Skeletal muscle satellite cell (primary cell): Measurements from ENCODE around the gene MYCBP2.
A peak's percentile ranks its signal among the peaks of the same experiment; 100 is the strongest.
"Not testable (repeated sequence)": the region's sequence is repeated elsewhere in the genome, so short reads cannot be mapped to it uniquely, and the experiment has no call there.

Source experiments
- H3K27me3 ChIP-seq: 2 replicates; pipeline ENCODE4 v1.7.0; 2013; ENCODE audit warnings: low read length; ENCODE audit not compliant: control insufficient read depth, insufficient read depth
- H3K36me3 ChIP-seq: 2 replicates; pipeline ENCODE4 v1.7.0; 2013; ENCODE audit warnings: mild to moderate bottlenecking, control low read depth, low read length; ENCODE audit not compliant: insufficient read depth
- H3K4me1 ChIP-seq: 2 replicates; pipeline ENCODE4 v1.7.0; 2013; ENCODE audit warnings: low read length; ENCODE audit not compliant: control insufficient read depth, insufficient read depth
- H3K4me2 ChIP-seq: 2 replicates; pipeline ENCODE4 v1.7.0; 2013; ENCODE audit warnings: mild to moderate bottlenecking, low read length
- H3K4me3 ChIP-seq: 2 replicates; pipeline ENCODE4 v1.7.0; 2013; ENCODE audit warnings: low read length
- H3K9ac ChIP-seq: 2 replicates; pipeline ENCODE4 v1.7.0; 2013; ENCODE audit warnings: mild to moderate bottlenecking, low read depth, low read length, moderate library complexity
- H3K9me3 ChIP-seq: replicated peaks from 2 replicates; pipeline ENCODE4 v1.7.0; 2013; ENCODE audit warnings: mild to moderate bottlenecking, control low read depth, low read length

Gene MYCBP2

DNA sequence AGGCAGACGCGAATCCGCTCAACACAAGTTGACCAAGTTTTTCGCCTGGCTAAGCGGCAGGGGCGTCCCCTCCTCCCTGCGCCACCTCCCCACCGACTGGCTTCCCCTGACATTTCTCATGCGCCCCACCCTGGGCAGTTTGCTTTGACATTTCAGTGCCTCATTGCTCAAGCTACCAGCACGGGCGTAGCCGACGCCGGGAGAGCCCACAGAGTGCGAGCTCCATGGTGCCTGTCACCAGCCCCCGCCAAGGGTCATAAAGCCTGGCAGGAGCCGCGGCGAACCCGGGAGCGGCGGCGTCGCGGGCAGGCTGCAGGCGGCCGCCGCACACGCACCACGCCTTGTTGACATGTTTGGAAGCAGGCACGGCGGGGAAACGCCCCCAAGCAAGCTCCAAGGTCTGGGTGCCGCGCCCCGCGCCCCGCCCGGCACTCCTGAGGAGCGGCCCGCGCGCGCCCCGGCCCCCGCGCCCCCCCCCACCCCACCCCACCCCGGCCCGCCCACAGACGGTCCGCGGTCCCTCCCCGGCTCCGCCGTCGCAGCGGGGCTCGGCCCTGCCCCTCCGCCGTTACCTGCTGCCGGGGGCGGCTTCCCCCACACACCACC lies 300.5 kb downstream of the MYCBP2 start:
- peaks cover 43% of the 10 kb centered on the region for H3K4me1 ChIP-seq
- peak overlapping the region; percentile 97 for H3K4me3 ChIP-seq
- peak overlapping the region; percentile 94 for H3K9ac ChIP-seq
- peaks cover 8% of the 10 kb centered on the region for H3K36me3 ChIP-seq
- peak overlapping the region; percentile 96 for H3K4me2 ChIP-seq
- no peaks in the 10 kb centered on the region for H3K9me3 ChIP-seq
- no peaks in the 10 kb centered on the region for H3K27me3 ChIP-seq

DNA sequence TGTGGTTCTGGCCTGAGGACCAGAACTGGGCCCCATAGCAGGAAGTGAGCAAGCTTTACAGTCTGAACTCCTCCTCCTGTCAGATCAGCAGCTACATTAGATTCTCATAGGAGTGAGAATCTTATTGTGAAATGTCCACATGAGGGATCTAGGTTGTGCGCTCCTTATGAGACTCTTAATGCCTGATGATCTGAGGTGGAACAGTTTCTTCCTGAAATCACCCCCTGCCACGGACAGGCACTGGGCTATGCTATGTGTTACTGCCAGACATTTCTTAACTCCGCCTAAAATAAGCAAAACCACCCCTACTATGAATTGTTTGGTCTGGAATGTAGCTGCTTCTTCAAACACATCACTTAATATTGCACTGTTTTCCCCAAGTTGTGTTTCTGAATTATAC lies 304.6 kb downstream of the MYCBP2 start:
- Histone ChIP-seq H3K4me2 (peak overlapping the region; percentile 47), H3K9ac (no peak overlapping the region), H3K9me3 (no peaks in the 10 kb centered on the region), H3K27me3 (no peaks in the 10 kb centered on the region), H3K4me3 (peak overlapping the region; percentile 9), H3K4me1 (peaks cover 32% of the 10 kb centered on the region), H3K36me3 (peaks cover 17% of the 10 kb centered on the region)

DNA sequence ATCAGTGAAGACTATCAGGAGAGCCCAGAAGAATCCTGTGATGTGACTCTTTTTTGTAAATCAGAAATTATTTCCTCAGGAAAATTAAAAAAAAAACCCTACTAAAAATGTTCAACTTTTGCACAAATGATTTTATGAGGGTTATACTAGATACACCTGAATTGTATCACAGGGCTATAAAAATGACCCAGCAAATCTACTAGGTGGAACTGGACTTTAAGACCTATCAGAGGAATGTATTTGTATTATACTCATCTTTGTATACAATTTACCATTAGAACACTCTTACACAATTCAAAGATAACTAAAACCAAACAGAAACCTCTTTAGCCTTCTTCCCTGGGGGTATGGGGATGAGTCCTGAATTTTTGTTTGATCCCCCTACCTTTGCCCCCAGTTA lies 307.1 kb downstream of the MYCBP2 start:
- Histone ChIP-seq H3K4me3 (no peak overlapping the region), H3K9ac (no peak overlapping the region), H3K27me3 (no peaks in the 10 kb centered on the region), H3K4me2 (no peak overlapping the region), H3K36me3 (peaks cover 42% of the 10 kb centered on the region), H3K9me3 (no peaks in the 10 kb centered on the region), H3K4me1 (peaks cover 27% of the 10 kb centered on the region)

DNA sequence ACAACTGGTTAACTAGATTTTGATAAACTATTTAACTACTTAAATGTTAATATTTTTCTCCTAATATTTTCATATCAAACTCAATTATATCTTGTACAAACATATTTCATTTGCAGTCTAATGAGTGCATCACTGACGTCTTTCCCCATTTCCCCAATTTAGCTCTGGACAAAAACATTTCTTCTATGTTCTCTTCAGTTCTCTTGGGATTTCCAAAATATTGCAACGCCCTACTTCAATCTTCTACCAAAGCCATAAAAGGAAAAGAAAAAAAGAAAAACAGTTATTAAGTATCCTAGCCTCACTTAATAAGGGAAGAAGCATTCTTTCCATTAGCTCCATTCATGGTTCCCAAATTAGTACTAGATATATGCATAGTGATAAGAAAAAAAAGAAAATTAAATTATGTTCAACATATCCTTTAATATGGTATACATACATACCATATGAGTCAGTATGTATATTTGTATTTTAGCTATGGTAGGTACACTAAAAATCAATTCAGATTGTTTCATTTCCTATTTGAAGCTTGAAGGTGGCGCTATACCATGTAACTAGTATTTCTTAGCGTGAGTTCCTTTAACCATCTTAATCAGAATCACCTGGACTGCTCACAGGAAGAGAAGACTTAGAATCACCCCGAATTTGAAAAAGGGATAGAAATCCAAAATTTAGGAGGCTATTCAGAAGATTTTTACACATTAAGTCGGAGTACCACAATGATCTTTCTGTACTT lies 309.8 kb downstream of the MYCBP2 start:
- Histone ChIP-seq H3K27me3 (no peaks in the 10 kb centered on the region), H3K36me3 (peaks cover 63% of the 10 kb centered on the region), H3K4me2 (no peak overlapping the region), H3K4me1 (peaks cover under 1% of the 10 kb centered on the region), H3K9ac (no peak overlapping the region), H3K9me3 (no peaks in the 10 kb centered on the region), H3K4me3 (no peak overlapping the region)

DNA sequence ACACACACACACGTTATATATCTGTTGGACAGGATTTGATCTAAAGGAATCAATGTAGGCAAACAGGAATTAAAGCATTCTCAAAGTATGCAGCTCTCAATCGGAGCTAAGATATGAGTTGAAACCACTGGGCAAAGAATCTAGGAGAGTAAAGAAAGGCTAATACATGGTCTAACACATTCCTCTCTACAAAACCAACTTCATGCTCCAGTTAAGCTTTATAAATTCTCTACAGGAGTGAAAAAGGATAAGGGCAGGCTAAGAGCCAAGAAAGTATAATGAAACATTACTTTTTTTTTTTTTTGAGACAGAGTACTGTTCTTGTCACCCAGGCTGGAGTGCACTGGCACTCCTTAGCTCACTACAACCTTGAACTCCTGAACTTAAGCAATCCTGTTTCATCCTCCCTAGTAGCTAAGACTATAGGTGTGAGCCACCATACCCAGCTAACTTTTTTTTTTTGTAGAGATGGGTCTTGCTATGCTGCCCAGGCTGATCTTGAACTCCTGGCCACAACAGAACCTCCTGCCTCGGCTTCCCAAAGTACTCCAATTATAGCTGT lies 310.6 kb downstream of the MYCBP2 start:
- peaks cover 65% of the 10 kb centered on the region for H3K36me3 ChIP-seq
- H3K4me3 ChIP-seq = no peak overlapping the region
- no peaks in the 10 kb centered on the region for H3K4me1 ChIP-seq
- H3K9me3 ChIP-seq = no peaks in the 10 kb centered on the region
- no peak overlapping the region for H3K4me2 ChIP-seq
- H3K27me3 ChIP-seq = no peaks in the 10 kb centered on the region
- H3K9ac ChIP-seq = no peak overlapping the region

DNA sequence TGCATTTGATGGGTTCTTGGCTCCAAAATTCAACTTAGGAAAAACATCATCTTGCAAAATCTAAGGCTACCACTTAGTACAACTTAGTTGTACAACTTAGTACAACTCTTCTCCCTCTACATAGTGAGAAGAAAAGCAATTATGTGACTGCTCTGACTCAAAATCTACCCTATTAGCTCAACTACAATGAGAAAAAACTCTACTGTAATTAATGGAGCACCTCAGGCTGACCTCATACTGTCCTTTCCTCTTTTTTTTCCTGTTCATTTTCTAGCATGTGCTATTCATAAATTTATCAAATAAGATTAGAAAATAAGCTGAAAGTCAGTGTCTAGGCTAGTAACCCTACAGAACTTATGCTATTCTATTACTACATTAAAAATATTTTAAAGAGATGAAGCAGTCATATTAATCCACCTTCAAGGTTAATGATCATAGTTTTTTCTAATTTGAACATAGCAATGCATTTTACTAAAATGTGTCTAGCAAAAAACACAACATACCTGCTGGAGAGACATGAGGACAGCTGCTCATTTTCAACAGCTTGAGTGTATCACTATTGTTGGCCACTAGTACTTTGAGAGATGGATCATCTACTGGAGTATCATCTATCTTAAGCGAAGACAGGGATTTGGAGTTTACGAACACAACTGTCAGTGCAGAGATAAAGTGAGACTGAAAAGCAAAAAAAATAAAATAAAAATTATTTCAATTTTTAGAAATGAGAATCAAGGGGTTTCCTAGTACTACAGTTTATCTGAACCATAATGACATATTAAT lies 311.8 kb downstream of the MYCBP2 start:
- H3K36me3 ChIP-seq = peaks cover 75% of the 10 kb centered on the region
- no peaks in the 10 kb centered on the region for H3K4me1 ChIP-seq
- no peaks in the 10 kb centered on the region for H3K9me3 ChIP-seq
- no peak overlapping the region for H3K4me3 ChIP-seq
- no peaks in the 10 kb centered on the region for H3K27me3 ChIP-seq
- no peak overlapping the region for H3K4me2 ChIP-seq
- no peak overlapping the region for H3K9ac ChIP-seq

DNA sequence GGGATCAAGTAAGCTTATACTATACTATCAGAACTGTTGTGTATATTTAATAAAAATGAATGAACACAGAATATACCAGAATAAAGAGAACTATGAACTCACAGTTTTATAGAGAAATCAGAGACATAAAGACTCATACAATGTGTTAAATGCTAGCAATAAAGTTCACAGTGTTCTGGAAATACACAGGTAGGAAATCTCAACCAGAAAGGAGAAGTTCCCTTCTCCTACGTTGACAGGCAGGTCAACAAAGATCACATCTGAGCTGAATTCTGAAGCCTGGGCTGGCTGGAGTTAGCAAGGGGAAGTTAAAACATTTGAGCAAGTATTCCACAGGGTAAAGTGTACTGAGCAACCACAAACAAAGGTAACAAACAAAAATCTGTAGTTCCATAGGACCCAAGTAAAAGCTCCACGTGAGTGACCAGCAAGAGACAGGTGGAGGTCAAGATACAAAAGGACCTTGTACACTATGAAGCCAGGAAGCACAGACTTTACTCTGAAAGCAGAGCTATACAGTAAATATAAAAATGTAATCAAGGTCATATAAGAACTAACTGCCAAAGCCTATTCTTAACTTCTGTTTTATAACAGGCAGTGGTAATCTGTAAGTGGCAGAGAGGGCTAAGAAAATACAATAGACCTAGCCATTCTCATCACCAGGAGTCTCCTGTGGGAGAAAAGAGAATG lies 312.9 kb downstream of the MYCBP2 start:
- peaks cover 82% of the 10 kb centered on the region for H3K36me3 ChIP-seq

DNA sequence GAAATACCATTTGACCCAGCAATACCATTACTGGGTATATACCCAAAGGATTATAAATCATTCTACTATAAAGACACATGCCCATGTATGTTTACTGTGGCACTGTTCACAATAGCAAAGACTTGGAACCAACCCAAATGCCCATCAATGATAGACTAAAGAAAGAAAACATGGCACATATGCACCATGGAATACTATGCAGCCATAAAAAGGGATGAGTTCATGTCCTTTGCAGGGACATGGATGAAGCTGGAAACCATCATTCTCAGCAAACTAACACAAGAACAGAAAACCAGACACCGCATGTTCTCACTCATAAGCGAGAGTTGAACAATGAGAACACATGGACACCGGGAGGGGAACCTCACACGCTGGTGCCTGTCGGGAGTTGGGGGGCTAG lies 317.2 kb downstream of the MYCBP2 start:
- not testable (repeated sequence) for H3K4me3 ChIP-seq, H3K9me3 ChIP-seq, H3K27me3 ChIP-seq, H3K4me2 ChIP-seq, H3K4me1 ChIP-seq, H3K9ac ChIP-seq
- H3K36me3 ChIP-seq = peaks cover 71% of the 10 kb centered on the region

More for the DNA sequence above, 312.9 kb downstream of the MYCBP2 start:
- no peaks in the 10 kb centered on the region for H3K9me3 ChIP-seq
- no peaks in the 10 kb centered on the region for H3K4me1 ChIP-seq
- no peak overlapping the region for H3K4me2 ChIP-seq
- no peaks in the 10 kb centered on the region for H3K27me3 ChIP-seq
- no peak overlapping the region for H3K9ac ChIP-seq
- no peak overlapping the region for H3K4me3 ChIP-seq

DNA sequence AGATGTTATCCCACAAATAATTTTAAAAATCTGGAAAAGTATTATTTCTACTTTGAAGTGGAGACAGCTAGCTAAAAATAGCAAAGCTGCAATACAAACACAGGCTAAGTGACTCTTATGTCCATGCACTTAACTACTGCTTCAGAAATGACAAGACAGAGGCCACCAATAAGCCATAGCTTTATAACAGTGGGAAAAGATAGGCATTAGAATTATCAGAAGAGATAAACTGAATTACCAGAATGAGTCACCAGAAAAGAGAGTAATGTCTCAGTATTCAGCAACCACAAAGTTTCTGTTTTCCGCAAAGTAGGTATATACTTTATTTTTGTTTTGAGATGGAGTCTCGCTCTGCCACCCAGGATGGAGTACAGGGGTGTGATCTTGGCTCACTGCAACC lies 317.9 kb downstream of the MYCBP2 start:
- Histone ChIP-seq H3K9ac (no peak overlapping the region), H3K27me3 (no peaks in the 10 kb centered on the region), H3K4me3 (no peak overlapping the region), H3K36me3 (peaks cover 68% of the 10 kb centered on the region), H3K4me2 (no peak overlapping the region), H3K4me1 (no peaks in the 10 kb centered on the region), H3K9me3 (no peaks in the 10 kb centered on the region)

DNA sequence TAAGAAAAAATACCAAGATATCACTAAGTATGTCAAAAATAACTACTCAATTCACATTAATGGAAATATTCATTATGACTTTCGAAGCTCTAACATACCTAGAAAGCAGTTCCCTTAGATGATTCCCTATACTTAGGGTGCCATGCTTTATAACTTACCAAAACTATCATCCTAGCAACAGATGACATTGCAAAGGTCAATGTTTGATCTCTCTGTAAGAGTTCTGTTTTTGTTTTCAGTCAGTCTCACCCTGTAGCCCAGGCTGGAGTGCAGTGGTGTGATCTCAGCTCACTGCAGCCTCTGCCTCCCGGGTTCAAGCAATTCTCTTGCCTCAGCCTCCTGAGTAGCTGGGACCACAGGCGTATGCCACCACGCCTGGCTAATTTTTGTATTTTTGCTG lies 318.6 kb downstream of the MYCBP2 start:
- H3K27me3 ChIP-seq, H3K9me3 ChIP-seq, H3K4me2 ChIP-seq, H3K4me1 ChIP-seq, H3K4me3 ChIP-seq, H3K9ac ChIP-seq: not testable (repeated sequence)
- peaks cover 61% of the 10 kb centered on the region for H3K36me3 ChIP-seq

DNA sequence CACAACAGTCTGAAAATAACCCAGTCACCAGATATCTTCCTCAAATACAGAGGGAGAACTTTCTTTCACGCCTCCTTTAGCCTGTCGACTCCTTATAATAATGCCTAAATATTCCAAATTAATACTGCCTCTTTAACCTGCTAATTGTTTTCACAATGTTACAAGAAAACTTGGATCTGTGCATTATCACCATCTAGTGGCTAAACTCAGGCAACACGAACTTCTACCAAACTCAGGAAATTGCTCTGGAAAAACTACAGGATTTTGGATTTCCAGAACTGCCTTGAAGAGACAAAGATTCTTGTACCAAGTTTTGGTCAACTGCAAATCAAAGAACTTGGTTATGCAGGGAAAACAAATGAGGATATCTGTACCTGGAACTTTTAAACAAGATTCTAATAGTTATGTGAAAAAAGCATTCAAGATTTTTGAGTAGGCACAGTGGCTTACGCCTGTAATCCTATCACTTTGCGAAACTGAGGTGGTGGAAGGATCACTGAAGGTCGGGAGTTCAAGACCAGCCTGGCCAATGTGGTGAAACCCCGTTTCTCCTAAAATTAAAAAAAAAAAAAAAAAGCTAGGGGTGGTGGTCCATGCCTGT lies 324.2 kb downstream of the MYCBP2 start:
- H3K4me1 ChIP-seq = peaks cover 14% of the 10 kb centered on the region
- no peaks in the 10 kb centered on the region for H3K27me3 ChIP-seq
- peaks cover 38% of the 10 kb centered on the region for H3K36me3 ChIP-seq
- no peaks in the 10 kb centered on the region for H3K9me3 ChIP-seq
- H3K4me2 ChIP-seq = no peak overlapping the region
- no peak overlapping the region for H3K4me3 ChIP-seq
- no peak overlapping the region for H3K9ac ChIP-seq
